ENCODE results near the gene P3H4. TPM values are rescaled to one million over a fixed set of nuclear protein-coding genes. Genes with fewer than 3 reads are reported as not detected.

P3H4 gene
- total RNA-seq, 1 donor from 2014 or later: 12.8 TPM

Other genes with a start within 250 kb of the P3H4 start
- not detected for gene KRT9, start 239.9 kb downstream of the P3H4 start, total RNA-seq
- 82.1 TPM for gene KRT14, start 225.1 kb downstream of the P3H4 start, total RNA-seq
- gene KRT16, start 199.2 kb downstream of the P3H4 start, total RNA-seq: 0.85 TPM
- gene KRT17, start 187.4 kb downstream of the P3H4 start, total RNA-seq: not detected
- 891 TPM for gene EIF1, start 123.1 kb downstream of the P3H4 start, total RNA-seq
- not detected for gene GAST, start 99.6 kb downstream of the P3H4 start, total RNA-seq
- gene HAP1, start 77.3 kb downstream of the P3H4 start, total RNA-seq: 0.09 TPM
- gene JUP, start 25.2 kb downstream of the P3H4 start, total RNA-seq: 78.2 TPM
- 73.3 TPM for gene FKBP10, start 1.1 kb upstream of the P3H4 start, total RNA-seq
- gene NT5C3B, start 24.3 kb upstream of the P3H4 start, total RNA-seq: 34.6 TPM
- not detected for gene KLHL10, start 25.9 kb upstream of the P3H4 start, total RNA-seq
- 16.0 TPM for gene KLHL11, start 53.5 kb upstream of the P3H4 start, total RNA-seq
- gene ACLY, start 107.0 kb upstream of the P3H4 start, total RNA-seq: 139 TPM
- 2.9 TPM for gene ODAD4, start 118.7 kb upstream of the P3H4 start, total RNA-seq
- 393 TPM for gene CNP, start 154.8 kb upstream of the P3H4 start, total RNA-seq
- 95.0 TPM for gene DNAJC7, start 205.5 kb upstream of the P3H4 start, total RNA-seq
- 18.9 TPM for gene NKIRAS2, start 208.1 kb upstream of the P3H4 start, total RNA-seq
- 2.9 TPM for gene C17orf113, start 238.7 kb upstream of the P3H4 start, total RNA-seq